ENCODE results near the gene DGKQ.

Gene DGKQ

GRCh38 chr4:996030-996996, 22.9 kb upstream of the DGKQ start:
- in situ Hi-C loops (cut with HindIII; ENCODE audit: low sequenced_read_pairs), result no loop called here

DNA sequence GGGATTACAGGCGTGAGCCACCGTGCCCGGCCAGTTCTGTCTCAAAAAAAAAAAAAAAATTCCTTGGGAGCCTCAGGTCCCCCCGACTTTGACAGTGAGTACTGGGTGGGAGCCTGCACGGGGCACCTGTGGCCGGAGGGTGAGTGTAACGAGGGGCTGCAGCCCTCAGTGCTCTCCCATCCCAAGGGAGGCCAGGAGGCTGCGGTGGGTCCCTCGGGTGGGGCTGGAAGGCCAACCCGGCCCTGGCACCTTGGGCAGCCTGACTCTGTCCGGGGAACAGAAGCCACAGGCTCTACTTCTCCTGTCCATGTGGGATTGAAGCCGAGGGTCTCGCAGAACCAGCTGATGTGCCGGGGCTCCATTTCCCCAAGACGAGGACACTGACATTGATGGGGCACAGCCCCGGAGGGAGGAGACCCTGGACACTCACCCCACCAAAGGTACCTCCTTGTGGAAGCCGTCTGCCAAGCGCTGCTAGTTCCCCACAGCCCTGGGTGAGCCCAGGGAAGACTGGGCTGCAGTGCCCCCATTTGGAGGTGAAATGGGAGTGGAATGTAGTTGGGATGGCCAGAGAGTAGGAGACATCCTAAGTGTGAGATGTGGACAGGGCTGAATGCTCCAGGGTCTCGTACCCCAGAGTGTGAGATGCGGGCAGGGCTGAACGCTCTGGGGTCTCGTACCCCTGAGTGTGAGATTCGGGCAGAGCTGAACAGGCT, 22.1 kb upstream of the DGKQ start:
- in situ Hi-C loops (cut with HindIII; ENCODE audit: low sequenced_read_pairs), result no loop called here

- in situ Hi-C loops (cut with HindIII; ENCODE audit: low sequenced_read_pairs), result no loop called here
Observed at GRCh38 chr4:993111-994029, 20.0 kb upstream of the DGKQ start, which contains the start of gene SLC26A1. TSS of gene SLC26A1 (minus strand) at chr4:993404. CDS start at chr4:991703, 1,701 bp downstream.

DNA sequence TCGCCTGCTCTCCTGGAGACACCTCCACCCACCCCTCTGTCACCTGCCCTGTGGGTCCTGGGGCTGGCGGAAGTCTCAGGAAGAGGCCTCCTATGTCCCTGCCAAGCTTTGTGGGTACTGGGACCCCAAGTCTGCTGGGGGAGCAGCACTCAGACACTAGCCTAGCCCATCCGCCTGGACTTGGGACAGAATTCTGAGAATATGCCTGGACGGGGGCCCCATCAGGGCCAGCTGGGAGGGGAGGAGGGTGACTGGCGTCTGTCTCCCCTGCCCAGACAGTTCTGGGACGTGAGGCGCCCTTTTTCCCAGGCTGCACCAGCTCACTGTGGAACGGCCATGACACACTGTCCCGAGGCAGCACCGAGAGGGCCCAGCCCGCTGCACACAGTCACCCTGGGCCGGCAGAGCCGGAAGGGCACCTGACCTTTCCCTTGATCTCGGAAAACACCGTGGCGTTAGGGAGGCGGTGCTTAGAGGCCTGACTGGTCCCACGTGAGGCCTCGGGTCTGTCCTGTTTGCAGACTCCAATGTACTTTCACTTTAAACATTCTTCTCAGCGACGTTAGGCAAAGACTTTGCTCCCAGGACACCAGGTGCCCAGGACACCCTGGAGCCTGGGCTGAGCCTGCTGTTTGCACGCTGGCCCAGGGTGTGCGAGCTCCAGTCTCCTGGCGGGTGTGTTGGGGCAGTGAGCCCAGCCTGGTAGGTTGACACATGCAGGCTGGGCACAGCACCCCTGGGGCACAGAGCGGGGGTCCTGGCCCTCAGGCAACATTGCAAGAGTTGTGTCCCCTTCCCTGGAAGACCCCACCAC, 19.1 kb upstream of the DGKQ start:
- in situ Hi-C loops (cut with HindIII; ENCODE audit: low sequenced_read_pairs), result no loop called here

- in situ Hi-C loops (cut with HindIII; ENCODE audit: low sequenced_read_pairs), result no loop called here
Observed at GRCh38 chr4:991451-992296, 18.3 kb upstream of the DGKQ start.

DNA sequence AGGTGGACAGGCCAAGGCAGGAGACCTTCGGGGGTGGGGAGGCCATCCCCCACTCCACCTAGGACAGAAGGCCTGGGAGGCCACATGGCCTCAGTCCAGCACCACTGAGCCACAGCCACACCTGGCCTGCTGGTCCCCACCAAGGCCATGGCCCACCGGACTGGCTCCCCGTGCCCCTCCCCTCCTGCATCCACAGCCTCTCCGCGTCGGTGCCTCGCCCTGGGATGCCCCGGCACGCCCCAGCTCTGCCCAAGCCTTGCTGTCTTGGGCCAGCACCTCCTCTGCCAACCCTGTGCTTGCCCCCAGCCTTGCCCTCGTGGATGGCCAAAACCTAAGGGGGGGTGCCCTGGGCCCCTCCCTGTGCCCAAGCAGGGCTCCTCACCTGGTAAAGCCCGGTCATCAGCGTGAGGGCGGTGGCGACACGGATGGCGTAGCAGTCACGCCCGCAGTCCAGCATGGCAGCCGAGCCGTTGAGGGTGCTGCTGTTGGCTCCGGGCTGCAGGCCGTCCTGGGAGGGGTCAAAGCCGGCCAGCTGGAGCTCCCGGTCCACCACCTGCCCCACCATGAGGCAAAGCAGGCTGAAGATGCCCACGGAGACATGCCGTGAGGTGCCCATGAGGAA, 17.5 kb upstream of the DGKQ start:
- in situ Hi-C loops (cut with HindIII; ENCODE audit: low sequenced_read_pairs), result no loop called here

GRCh38 chr4:989722-990471, 16.5 kb upstream of the DGKQ start:
- in situ Hi-C loops (cut with HindIII; ENCODE audit: low sequenced_read_pairs), result no loop called here

- in situ Hi-C loops (cut with HindIII; ENCODE audit: low sequenced_read_pairs), result no loop called here
Observed at GRCh38 chr4:988726-989721, 15.7 kb upstream of the DGKQ start.

- in situ Hi-C loops (cut with HindIII; ENCODE audit: low sequenced_read_pairs), result no loop called here
Observed at GRCh38 chr4:987624-988513, 14.5 kb upstream of the DGKQ start.

DNA sequence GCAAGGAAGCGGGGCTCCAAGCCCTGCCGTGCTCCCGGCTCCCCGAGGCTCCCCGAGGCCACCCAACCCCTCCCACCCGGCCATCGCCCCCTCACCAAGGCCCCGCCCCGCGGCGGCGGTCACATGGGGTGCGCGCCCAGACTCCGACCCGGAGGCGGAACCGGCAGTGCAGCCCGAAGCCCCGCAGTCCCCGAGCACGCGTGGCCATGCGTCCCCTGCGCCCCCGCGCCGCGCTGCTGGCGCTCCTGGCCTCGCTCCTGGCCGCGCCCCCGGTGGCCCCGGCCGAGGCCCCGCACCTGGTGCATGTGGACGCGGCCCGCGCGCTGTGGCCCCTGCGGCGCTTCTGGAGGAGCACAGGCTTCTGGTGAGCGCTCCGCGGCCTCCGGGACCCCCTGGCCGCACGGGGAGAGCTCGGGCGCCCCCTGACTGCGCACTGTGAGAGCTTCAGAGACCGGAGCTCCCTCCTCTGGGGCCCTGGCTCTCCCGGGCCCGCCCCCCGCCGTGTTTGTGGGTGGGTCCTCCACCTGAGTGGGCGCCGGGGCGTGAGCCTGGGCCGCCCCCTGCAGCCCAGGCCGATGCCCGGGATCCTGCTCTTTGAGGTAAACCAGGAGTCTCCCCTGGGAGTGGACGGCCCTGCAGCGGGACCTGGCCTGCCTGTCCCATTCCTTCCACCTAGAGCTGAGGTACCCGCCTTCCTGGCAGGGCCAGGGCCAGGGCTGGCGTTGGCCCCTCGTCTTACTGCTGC, 13.7 kb upstream of the DGKQ start, which contains the start of gene IDUA:
Gene IDUA (plus strand): TSS at position 166 of the 745 bp plus-strand sequence. CDS start 41 bp downstream, at position 207.
- in situ Hi-C loops (cut with HindIII; ENCODE audit: low sequenced_read_pairs), result no loop called here

GRCh38 chr4:986428-986878, 13.1 kb upstream of the DGKQ start:
- in situ Hi-C loops (cut with HindIII; ENCODE audit: low sequenced_read_pairs), result no loop called here

DNA sequence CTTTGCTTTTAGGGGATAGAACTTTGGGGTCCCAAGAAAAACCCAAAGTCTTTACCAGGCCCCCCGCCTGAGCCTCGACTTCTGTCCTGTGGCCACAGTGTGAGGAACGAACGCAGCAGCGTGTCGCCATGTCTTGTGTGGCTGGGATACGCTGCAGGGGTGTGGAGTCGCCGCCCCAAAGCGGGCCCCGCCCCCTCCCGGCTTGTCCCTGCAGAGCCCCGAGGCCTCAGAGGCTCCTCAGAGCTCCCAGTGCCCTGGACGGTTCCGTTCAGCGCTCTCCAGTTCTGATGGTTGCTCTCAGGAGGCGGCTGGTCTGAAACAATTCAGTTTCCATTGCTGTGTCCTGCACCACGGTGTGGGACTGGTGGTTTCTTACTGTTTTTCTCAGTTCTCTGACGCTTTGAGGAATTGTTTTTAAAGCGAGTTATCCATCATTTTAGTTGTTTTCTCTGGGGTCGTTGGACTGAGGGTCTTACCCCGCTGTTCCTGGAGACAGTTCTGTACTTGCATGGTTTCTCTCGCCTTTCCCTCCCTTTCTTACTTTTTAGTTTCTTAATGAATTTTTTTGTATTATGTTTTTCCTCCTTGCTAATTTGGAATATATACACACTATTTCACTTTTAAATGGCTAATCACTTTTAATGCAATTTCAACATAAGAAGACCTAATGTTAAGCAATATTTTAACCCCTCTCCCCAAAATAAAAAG, 11.9 kb upstream of the DGKQ start:
- in situ Hi-C loops (cut with HindIII; ENCODE audit: low sequenced_read_pairs), result no loop called here

GRCh38 chr4:984336-985054, 11.1 kb upstream of the DGKQ start:
- in situ Hi-C loops (cut with HindIII; ENCODE audit: low sequenced_read_pairs), result no loop called here

GRCh38 chr4:982814-983213, 9.4 kb upstream of the DGKQ start:
- in situ Hi-C loops (cut with HindIII; ENCODE audit: low sequenced_read_pairs), result no loop called here

Measured in endothelial cell of hepatic sinusoid (primary cell).